ENCODE data around the gene RAD51B.

DNA sequence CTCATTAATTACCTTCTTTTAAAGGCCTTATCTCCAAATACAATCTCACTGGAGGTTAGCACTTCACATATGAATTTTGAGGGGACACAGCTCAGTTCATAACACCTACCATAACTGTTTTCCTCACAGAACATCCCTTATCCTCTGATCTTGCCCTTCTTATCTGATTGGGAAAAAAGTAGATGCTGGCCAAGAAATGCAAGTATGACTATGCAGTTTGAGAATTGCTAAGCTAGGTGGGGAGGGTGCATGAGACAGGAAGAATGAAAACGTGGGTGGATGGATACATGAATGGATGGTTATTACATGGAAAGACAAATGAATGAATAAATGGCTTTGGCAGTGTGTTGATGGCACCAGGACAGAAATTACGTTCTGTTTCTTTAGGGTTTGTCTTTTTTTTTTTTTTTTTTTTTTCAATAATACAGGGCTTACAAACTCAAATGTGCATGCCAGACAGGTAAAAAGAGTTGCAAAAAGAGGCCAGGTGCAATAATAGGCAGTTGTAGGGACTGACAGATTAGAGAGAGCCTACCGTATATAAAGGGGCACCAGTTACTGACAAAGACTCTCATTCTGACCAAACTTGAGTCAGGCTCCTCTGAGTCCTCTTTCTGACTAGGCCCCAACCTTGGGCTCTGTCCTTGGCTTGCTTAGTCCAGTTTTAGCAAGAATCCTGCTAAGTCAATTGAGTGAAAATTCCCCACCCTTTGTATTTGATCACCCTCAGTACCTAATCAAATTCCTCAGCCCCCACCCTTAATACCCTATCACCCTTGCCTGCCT, 668.4 kb downstream of the RAD51B start:
- TF ChIP-seq, protein P1, sequence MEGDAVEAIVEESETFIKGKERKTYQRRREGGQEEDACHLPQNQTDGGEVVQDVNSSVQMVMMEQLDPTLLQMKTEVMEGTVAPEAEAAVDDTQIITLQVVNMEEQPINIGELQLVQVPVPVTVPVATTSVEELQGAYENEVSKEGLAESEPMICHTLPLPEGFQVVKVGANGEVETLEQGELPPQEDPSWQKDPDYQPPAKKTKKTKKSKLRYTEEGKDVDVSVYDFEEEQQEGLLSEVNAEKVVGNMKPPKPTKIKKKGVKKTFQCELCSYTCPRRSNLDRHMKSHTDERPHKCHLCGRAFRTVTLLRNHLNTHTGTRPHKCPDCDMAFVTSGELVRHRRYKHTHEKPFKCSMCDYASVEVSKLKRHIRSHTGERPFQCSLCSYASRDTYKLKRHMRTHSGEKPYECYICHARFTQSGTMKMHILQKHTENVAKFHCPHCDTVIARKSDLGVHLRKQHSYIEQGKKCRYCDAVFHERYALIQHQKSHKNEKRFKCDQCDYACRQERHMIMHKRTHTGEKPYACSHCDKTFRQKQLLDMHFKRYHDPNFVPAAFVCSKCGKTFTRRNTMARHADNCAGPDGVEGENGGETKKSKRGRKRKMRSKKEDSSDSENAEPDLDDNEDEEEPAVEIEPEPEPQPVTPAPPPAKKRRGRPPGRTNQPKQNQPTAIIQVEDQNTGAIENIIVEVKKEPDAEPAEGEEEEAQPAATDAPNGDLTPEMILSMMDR (IDR thresholded peaks at IDR 0.05) = no peak
- TF ChIP-seq POLR2A (IDR thresholded peaks at IDR 0.05) (no peak), EP300 (IDR thresholded peaks at IDR 0.05) (no peak)
